Inflammatory macrophage treated with lipopolysaccharide for 1 hour (primary cell): ENCODE data around the gene TRHDE.
A peak's percentile ranks its signal among the peaks of the same experiment; 100 is the strongest.

Experiments
- DNase-seq, 2 donors: peaks; one replicate each; pipeline ENCODE4 v3.0.0-alpha.2; 2020 to 2022

Gene TRHDE

GRCh38 chr12:72272091-72272661 lies at the start of gene TRHDE:
Gene TRHDE, plus strand, starts transcription at chr12:72272370. Its CDS starts 274 bp downstream, at chr12:72272644.
- peak in 1 of 2 donors; percentile 22 for DNase-seq

- DNase-seq: no peak
Measured at GRCh38 chr12:72226510-72226909, 45.7 kb upstream of the TRHDE start.

DNA sequence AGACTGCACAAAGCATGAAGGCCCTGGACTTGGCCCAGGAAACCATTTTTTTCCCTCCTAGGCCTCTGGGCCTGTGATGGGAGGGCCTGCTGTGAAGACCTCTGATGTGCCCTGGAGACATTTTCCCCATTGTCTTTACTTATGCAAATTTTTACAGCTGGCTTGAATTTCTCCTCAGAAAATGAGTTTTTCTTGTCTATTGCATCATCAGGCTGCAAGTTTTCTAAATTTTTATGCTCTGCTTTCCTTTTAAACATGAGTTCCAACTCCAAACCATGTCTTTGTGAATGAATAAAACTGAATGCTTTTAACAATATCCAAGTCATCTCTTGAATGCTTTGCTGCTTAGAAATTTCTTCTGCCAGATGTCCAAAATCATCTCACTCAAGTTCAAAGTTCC lies 43.7 kb upstream of the TRHDE start:
- DNase-seq: no peak

DNA sequence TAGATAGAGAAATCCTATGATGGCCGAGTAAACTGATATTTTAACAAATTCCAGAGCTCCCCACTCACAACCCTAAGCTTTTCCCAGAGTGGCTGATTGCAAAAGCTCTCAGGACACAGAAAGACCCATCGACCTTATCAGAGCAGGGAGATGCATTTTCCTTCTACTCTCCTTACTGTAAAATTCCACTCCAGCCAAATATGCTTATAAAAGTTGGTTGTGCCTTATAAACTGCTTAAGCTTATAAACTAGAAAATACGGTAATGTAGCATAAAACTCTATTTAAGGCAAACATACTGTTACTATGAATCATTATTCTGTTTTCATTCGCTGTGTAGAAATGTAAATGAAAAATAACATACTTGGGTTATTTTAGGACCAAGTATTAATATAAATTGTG lies 41.6 kb upstream of the TRHDE start:
- DNase-seq: no peak

DNA sequence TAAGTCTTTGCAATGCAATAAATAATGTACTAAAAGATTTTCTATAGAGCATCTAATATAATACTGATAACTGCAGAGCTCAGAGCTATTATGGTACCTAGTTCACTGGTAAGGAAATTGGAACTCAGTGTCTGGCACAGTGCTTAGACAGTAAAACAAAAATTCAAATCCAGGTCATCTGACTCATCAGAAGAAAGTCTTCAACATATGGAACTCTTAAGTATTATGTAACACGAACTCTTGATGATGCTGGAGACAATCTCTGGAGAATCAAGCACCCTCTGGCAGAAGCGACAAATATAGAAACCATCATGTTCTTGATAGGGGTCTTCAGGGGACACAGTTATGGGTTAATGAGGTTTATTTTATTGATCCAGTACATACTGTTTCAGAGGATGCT lies 37.3 kb upstream of the TRHDE start:
- no peak for DNase-seq

- no peak for DNase-seq
Measured at GRCh38 chr12:72236071-72236705, 36.0 kb upstream of the TRHDE start.

- DNase-seq: no peak
Measured at GRCh38 chr12:72241552-72241951, 30.6 kb upstream of the TRHDE start.

GRCh38 chr12:72242946-72243345 lies 29.2 kb upstream of the TRHDE start:
- DNase-seq: no peak

GRCh38 chr12:72246370-72246769 lies 25.8 kb upstream of the TRHDE start:
- no peak for DNase-seq

DNA sequence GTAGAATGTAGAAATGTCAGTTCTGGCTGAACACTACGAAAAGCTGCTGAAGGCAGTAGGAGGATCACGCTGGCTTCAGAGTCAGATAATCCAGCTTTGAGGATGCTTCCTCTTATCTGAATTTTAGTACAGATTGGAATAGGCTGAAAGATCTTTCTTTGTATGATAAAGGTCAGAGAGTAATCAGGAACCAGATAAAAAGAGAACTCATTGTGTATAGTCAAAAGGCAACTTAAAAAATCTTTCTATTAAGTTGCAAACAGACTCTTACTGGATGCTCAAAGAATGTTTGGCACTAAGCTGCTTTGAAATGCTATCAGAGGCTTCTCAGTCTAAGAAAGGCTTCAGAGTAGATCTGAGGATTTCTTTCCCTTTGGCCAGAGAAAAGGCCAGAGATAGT lies 21.8 kb upstream of the TRHDE start:
- no peak for DNase-seq

DNA sequence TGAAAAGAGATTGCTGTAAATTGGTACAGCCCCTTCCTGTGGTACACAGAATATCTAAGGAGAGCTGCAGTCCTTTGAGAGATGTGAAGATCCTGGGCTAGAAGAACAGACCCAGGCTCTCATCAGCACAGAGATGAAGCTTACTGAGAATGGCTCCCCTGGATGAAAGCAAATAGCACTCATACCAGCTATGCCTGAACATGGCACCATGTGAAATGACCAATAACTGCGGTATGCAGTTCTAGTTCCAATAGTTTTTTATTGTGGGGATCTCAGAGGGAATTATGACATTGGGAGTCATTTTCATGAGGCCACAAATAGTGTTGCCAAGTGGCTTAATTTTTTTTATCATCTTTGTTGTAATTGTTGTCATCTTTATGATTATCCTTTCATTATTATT lies 15.4 kb upstream of the TRHDE start:
- no peak for DNase-seq

GRCh38 chr12:72261885-72262284 lies 10.3 kb upstream of the TRHDE start:
- no peak for DNase-seq

DNA sequence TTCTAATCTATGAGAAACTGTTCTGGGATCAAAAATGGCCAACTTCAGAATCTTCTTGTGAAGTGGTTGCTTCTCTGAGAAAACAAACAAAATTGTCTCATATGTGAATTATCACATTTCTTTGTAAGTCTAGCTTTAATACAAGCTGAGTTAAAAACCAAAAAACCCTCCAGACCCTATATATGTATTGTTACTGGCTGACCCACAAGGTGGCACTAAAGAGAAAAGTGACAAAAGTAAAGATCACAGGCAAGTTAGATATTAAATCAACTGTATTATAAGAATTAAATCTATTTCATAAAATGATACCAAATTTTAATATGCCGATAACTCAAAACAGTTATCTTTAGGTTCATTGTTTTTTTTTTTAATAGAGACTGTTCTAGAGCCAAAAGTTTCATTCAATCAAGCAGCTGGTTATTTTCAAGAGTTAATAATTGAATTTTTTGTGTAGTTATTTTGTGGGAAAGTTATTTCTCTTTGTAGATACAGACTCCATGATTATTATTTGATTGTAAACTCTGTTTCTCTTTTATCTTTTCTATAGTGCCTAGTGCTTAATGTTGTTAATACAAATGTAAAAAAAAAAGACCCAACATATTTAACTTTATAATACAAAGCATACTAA lies 7.5 kb upstream of the TRHDE start:
- DNase-seq: peak in 1 of 2 donors; percentile 18

DNA sequence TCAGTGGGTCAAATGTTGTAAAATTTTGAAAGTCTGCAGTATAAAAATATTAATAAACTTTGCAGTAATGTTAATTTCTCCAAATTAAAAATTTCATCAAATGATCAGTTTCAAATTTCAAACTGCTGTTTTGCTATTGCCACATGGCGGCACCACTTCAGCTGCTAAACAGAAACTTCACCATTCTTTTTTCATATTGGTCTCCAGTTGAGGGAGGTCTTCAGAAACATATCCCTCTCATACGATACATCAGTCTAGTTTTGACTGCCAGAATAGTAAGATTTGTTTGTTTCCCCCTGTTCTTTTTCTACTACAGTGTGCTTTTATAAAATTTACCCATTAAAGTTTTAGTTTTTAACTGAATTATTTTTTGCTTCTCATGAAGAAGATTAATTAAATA lies 4.2 kb upstream of the TRHDE start:
- DNase-seq: no peak

DNA sequence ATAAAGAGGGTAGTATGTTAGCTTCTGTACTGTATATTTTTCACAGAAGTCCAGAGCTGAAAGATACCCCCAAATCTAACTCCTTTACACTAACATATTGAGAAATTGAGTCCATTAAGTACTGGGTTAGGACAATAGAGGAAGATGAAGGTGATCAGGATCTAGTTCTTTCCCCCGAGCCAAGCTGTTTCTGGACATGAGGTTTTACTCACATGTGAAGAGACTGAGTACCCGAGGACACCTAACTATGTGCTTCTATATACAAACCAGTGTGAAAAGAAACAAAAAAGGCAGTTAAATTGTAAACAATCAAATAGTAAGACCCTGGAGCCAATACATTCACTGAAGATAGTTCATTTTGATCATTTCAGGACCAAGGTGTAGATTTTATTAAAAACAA lies 3.8 kb upstream of the TRHDE start:
- DNase-seq: no peak

DNA sequence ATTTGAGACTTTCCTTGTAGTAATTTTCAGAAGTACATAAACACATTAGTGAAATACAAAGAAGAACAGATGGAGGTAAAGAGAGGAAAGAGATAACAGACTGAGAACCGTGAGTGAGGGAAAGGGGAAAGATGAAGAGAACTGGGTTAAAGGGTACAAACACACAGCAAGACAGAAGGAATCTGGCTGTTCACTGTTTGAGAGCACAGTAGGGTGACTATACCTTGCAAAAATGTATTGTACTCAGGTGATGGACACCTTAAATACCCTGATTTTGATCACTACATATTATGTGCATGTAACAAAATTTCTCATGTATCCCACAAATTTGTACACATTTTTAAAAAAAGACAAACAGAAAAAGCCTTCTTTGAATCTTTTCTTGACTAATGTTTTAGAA lies 2.7 kb upstream of the TRHDE start:
- no peak for DNase-seq

DNA sequence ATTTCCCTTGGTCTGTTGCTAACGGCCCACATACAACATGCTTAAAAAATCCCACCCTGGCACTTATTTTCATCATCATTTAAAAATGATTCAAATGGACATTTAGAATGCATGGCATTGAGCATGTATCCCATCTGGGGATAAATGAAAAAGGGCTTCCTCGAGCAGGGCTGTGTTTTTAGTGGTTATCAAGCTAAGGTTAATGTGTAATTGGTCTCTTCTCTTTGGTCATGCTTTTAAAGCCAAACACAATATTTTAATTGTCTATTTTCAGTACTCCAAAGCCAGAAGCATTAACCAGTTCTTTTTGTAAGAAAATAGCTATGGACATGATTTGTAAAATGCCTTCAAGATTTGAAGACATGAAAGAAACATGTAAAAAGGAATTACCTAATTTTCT lies 1.9 kb upstream of the TRHDE start:
- no peak for DNase-seq

DNA sequence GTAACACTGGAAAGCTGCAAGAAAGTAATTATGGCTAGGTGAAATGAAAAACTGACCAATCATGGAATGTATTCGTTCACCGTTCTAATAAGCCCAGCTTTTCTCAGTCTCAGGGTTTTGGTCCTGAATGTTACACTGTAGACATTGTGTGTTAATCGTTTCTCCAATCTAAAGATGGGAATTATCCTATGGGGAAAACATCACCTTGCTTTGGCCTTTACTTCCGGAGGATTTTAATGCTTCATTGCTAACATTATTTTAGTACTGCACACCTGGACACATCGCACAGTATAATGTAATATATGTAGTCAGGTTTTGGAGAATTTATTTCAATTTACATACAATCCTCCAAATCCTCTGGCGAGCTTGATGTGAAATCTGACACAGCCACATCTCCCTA lies 1.2 kb upstream of the TRHDE start:
- no peak for DNase-seq

DNA sequence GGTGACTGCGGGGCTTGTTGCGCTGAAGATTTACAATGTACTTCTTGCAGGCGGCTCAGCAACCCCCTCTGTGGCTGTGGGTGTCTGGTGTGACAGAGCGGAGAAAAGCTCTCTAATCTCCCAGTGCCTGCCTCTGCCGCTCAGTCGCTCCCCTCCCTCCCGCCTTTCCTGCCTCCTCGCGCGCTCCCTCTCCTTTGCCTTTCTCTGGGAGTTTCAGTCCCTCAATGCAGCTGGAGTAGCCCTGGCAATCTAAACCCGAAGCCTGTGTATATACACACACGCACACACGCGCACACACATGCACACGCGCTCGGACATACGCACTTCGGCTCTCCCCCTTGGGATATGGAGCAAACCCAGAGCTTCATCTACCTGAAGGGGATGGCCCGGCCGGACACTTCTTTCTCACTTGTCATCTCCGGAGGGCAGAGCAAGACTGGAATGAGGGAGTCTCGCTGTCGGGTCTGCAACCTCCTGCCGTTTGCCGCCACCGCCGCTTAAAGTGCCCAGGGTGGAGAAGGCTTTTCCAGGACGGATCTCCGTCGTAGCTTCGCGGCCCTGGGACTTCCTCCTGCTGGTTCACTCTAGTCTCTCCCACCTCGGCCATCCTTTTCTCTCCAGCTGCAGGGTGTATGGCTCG lies 599 bp upstream of the TRHDE start:
- no peak for DNase-seq

DNA sequence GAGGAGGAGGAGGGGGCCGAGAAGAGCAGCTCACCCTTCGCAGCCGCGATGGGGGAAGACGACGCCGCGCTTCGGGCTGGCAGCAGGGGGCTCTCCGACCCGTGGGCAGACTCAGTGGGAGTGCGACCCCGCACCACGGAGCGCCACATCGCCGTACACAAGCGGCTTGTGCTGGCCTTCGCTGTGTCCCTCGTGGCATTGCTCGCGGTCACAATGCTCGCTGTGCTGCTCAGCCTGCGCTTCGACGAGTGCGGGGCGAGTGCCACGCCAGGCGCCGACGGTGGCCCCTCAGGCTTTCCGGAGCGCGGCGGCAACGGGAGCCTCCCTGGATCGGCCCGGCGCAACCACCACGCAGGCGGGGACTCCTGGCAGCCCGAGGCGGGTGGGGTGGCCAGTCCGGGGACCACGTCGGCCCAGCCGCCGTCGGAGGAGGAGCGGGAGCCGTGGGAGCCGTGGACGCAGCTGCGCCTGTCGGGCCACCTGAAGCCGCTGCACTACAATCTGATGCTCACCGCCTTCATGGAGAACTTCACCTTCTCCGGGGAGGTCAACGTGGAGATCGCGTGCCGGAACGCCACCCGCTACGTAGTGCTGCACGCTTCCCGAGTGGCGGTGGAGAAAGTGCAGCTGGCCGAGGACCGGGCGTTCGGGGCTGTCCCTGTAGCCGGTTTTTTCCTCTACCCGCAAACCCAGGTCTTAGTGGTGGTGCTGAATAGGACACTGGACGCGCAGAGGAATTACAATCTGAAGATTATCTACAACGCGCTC lies 745 bp downstream of the TRHDE start:
- no peak for DNase-seq

DNA sequence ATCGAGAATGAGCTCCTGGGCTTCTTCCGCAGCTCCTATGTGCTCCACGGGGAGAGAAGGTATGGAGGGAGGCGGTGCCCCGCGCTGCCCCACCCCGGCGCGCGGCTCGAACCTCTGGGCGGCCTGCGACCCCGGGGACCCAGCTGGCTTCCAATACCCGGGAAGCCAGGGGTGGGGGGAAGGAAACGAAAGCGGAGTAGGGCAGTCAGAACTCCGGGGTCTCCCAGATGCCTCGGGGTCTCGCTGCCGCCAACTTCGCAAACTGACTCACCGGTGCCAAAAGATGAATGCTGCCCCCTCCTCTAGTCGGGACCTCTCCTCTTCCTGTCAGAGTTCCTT lies 1.3 kb downstream of the TRHDE start:
- no peak for DNase-seq

DNA sequence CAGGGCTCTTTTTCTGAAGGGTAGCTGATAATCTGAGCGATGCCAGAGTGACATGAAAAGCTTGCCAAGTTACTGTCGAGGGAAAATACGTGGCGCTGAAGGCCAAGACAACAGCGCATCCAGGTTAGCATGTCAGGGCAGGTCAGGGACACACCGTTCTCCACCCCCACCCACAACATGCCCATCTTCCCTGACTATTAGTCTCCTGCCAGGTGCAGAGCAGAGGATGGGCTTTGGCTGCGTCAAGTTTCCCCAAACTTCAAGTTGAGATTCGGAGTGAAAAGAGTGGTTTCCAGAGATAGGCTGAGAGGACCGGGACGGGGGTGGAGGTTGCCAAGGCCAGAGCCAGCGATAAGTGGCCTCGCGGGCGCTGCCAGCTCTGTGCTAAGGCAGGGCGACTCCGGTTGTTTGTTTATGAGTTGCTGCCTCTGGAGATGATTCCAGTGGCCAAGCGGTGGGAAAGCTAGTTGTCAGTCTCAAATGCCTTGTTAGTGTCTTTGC lies 1.7 kb downstream of the TRHDE start:
- DNase-seq: no peak

DNA sequence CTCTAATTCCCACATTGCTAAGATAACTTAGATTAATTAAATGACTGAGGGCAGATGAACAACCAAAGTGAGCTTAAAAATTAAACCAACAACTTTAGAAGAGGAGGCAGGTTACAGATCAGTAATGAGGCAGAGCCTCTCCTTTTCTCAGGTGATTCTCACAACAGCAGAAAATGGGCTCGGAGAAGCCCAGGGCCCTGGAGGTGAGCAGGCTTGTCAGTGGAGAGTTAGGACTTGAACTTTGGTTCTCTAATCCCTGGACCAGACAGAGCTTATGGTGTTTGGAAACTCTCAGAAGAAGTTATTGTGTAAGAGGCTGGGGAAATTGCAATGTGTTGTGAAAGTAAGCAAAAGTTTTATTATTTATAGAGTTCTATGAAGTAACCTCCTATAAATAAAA lies 2.8 kb downstream of the TRHDE start:
- DNase-seq: peak; percentile 55 to 72
